Mesodermal cell (in vitro differentiated cells): ENCODE data around the gene SPACA5.
"Not testable (repeated sequence)": the region's sequence is repeated elsewhere in the genome, so short reads cannot be mapped to it uniquely, and the experiment has no call there.

Source experiments
- H3K27ac ChIP-seq: 2 replicates; pipeline ENCODE4 v1.7.0; 2013; ENCODE audit warnings: mild to moderate bottlenecking, low read depth, low read length, moderate library complexity; ENCODE audit not compliant: severe bottlenecking
- H3K36me3 ChIP-seq: 2 replicates; pipeline ENCODE4 v1.7.1; 2013; ENCODE audit warnings: mild to moderate bottlenecking, low read length, moderate library complexity; ENCODE audit not compliant: control insufficient read depth, insufficient read depth
- H3K4me1 ChIP-seq: one replicate; pipeline ENCODE4 v1.7.1; 2013; ENCODE audit warnings: mild to moderate bottlenecking, low read length; ENCODE audit not compliant: insufficient read depth, control insufficient read depth, poor library complexity, severe bottlenecking
- H3K4me3 ChIP-seq: 2 replicates; pipeline ENCODE4 v1.7.0; 2013; ENCODE audit warnings: low read length, control low read depth, mild to moderate bottlenecking; ENCODE audit not compliant: insufficient read depth, poor library complexity, severe bottlenecking; ENCODE audit errors: extremely low read depth
- H3K9me3 ChIP-seq: 2 replicates; pipeline ENCODE4 v1.7.1; 2013; ENCODE audit warnings: mild to moderate bottlenecking, low read length, moderate library complexity; ENCODE audit not compliant: control insufficient read depth
- WGBS, 2 experiments: methylation state at CpG; one replicate each; pipeline ENCODE4 v1.1.5; 2013; ENCODE audit warnings: missing lambda C conversion rate in 2 of 2; ENCODE audit not compliant: insufficient coverage in 2 of 2; 5-methylcytosine and 5-hydroxymethylcytosine counted together

The SPACA5 gene

DNA sequence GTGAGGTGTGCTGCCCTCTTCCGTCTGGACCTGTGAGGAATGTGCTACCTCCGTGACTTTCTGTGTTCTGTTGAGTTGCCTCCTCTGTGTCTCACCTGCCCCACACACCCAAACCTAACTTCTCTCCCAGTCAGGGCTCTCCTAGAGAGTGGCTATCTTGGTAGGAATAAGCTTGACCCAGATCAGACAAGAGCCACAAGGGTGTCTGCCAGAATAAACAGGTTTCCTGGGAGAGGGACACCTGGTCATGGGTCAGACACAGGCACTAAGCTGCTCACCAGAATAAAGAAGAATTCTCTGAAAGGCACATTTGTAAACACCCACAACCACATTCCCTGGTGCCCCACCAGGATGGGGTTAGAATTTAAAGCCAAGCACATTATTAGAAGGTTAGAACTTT is 14.1 kb upstream of the SPACA5 start:
- H3K36me3 ChIP-seq = peaks cover 49% of the 10 kb centered on the region
- H3K27ac ChIP-seq = no peak overlapping the region
- peaks cover 5% of the 10 kb centered on the region for H3K9me3 ChIP-seq
- no CpG with 5 or more reads among the region's 2 CpGs for WGBS, 2 experiments
- no peak overlapping the region for H3K4me3 ChIP-seq
- H3K4me1 ChIP-seq = no peaks in the 10 kb centered on the region

DNA sequence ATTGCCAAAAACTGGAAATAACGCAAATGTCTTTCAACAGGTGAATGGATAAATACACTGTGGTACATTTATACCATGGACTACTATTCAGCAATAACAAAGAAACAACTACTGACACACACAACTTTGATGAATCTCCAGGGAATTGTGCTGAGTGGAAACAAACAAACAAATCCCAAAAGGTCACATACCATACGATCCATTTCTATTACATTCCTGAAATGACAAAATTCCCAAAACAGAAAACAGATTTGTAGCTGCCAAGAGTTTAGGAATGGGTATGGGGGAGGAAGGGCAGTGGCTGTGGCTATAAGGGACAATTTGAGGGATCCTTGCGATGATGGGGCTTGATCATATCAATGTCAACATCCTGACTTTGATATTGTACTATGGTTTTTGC is 5.5 kb upstream of the SPACA5 start:
- Histone ChIP-seq H3K9me3 (no peaks in the 10 kb centered on the region), H3K4me3 (no peak overlapping the region), H3K4me1 (no peaks in the 10 kb centered on the region), H3K36me3 (peaks cover 22% of the 10 kb centered on the region), H3K27ac (no peak overlapping the region)
- no CpG with 5 or more reads among the region's 3 CpGs for WGBS, 2 experiments

DNA sequence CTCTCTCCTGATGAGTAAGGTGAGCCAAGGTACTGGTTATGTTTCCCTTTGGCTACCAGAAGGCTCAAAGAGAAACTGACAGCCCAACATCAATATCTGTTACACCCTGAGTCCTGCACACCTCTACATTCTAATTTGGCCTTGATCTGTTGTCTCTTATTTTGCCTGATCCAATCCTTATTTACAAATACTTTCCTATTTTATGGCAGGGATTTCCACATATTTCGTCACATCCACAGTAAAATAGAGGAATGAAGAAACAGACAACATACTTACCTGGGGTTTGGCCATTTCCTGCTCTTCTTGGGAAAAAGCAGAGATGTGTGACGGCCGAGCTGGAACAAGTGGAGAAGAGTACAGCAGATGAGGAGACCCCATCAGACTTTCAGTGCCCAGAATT is 4.5 kb upstream of the SPACA5 start:
- peaks cover 18% of the 10 kb centered on the region for H3K36me3 ChIP-seq
- WGBS, 2 experiments = no CpG with 5 or more reads among the region's 3 CpGs
- H3K4me3 ChIP-seq = no peak overlapping the region
- no peak overlapping the region for H3K27ac ChIP-seq
- no peaks in the 10 kb centered on the region for H3K9me3 ChIP-seq
- no peaks in the 10 kb centered on the region for H3K4me1 ChIP-seq

DNA sequence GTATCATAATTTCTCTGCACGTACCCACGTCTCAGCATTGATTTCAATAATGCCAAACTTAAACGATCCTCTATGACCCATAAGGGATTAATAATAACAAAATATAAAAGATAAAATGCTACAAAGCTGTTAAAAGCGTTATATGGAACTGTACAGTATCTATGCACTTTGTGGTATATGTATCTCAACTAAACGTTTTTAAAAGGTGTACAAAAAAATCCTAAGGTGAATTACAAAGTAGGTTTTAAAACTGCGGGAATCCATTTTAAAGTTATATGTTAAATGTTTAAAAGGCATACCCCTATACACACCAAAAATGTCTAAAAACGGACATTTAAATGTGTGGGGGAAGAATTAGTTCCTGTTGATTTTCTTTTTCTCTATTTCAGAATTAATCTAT is 3.9 kb upstream of the SPACA5 start:
- Histone ChIP-seq H3K27ac (no peak overlapping the region), H3K36me3 (peaks cover 18% of the 10 kb centered on the region), H3K4me1 (no peaks in the 10 kb centered on the region), H3K4me3 (peak overlapping the region; percentile 58), H3K9me3 (no peaks in the 10 kb centered on the region)
- whole genome bisulfite sequencing, 2 experiments = no CpG with 5 or more reads among the region's 7 CpGs

DNA sequence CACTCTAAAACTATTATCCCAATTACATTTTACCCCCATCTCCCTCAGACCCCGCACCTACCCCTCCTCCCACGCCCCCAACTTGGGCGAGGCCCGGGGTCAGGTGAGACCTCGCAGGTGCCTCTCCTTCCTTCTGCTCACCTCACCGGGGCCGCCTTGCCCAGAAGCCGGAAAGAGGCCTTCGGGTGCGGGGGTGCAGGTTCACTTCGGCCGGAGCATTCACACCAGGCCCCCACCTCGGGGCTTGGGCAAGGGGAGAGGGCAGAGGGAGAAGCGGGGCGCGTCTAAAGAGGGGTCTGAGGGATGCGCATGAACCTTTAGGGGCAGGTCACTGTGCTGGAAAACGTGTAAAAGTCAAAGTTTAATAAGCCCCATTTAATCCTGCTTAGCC is 3.4 kb upstream of the SPACA5 start:
- Histone ChIP-seq H3K27ac (peak overlapping the region; percentile 24), H3K9me3 (no peaks in the 10 kb centered on the region), H3K4me1 (no peaks in the 10 kb centered on the region), H3K36me3 (peaks cover 18% of the 10 kb centered on the region), H3K4me3 (peak overlapping the region; percentile 58)
- 0 to 20% methylated on average over 1 to 2 of the region's 18 CpGs for WGBS, 2 experiments

DNA sequence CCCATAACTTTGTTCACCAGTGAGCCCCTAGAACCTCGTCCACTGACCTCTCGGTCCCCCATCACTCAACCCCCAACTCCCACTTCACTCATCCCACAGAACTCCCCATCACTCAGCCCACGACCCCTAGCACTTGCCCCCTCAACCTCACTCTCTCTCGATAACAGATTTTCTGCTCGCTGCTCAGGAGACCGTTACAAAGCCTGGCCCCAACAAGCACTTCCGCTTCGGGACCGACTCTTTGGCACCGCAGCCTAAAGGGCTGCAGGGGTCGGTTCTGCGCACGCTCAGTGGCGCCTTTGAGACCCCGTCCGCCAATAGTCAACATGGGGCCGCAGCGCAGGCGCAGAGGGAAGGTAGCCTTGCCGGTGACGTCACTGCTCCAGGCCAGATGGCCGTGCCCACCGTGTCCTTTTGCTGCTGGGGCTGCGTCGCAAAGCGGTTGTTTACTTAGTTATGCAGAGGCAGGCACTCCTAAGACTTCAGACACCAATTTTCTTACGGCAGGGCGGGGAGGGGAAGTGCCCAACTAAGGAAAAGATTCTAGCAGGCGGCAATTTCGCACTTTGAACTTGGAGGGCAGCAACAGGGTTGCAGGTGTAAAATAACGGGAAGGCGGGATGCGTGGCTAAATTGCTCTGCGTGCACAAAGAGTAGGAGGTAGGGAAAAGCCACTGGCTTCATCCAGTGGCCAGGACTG is 2.9 kb upstream of the SPACA5 start, which contains the start of gene ZNF182:
TSS of gene ZNF182 (minus strand) at position 232 of the 700 bp plus-strand sequence. CDS start 1,380 bp downstream, outside the sequence.
- Histone ChIP-seq H3K36me3 (peaks cover 18% of the 10 kb centered on the region), H3K27ac (peak within 1 kb of the TSS; percentile 24), H3K9me3 (no peaks in the 10 kb centered on the region), H3K4me3 (peak within 1 kb of the TSS; percentile 58), H3K4me1 (no peaks in the 10 kb centered on the region)
- WGBS, 2 experiments = 0% methylated on average over 5 to 21 of the region's 34 CpGs

DNA sequence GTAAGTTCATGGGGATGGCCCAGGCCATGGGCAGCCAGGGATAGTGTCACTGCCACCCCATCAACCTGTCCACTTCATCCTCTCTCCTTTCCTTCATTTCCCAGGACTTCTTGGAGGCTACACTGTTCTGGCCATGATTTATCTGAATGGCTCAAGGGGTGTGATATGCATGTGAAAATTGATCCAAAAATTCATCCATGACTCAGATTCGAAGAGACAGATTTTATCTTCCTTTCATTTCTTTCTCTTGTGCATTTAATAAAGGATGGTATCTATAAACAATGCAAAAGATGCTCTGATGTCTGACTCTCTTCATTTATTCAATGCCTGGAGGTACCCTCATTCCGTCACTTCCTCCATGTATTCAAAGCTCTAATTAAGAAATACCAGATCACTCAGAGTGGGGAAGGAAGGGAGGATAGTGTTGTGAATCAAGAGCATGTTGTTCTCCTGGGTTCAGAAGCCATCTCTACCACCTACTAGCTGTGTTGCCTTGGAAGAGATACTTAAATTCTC is 2.7 kb downstream of the SPACA5 start:
- WGBS, 2 experiments = no CpG with 5 or more reads among the region's 2 CpGs
- H3K4me3 ChIP-seq, H3K4me1 ChIP-seq, H3K9me3 ChIP-seq, H3K36me3 ChIP-seq, H3K27ac ChIP-seq: not testable (repeated sequence)

DNA sequence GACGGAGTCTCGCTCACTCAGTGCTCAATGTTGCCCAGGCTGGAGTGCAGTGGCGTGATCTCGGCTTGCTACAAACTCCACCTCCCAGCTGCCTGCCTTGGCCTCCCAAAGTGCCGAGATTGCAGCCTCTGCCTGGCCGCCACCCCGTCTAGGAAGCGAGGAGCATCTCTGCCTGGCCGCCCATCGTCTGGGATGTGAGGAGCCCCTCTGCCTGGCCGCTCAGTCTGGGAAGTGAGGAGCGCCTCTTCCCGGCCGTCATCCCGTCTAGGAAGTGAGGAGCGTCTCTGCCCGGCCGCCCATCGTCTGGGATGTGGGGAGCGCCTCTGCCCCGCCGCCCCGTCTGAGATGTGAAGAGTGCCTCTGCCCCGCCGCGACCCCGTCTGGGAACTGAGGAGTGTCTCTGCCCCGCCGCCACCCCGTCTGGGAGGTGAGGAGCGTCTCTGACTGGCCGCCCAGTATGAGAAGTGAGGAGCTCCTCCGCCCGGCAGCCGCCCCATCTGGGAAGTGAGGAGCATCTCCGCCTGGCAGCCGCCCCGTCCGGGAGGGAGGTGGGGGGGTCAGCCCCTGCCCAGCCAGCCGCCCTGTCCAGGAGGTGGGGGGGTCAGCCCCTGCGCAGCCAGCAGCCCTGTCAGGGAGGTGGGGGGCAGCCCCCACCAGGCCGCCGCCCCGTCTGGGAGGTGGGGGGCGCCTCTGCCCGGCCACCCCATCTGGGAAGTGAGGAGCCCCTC is 10.0 kb downstream of the SPACA5 start:
- WGBS, 2 experiments = 95% methylated on average over 5 of the region's 46 CpGs; no CpG with 5 or more reads in 1 of the 2 experiments
- H3K36me3 ChIP-seq, H3K4me1 ChIP-seq, H3K27ac ChIP-seq, H3K9me3 ChIP-seq, H3K4me3 ChIP-seq: not testable (repeated sequence)

DNA sequence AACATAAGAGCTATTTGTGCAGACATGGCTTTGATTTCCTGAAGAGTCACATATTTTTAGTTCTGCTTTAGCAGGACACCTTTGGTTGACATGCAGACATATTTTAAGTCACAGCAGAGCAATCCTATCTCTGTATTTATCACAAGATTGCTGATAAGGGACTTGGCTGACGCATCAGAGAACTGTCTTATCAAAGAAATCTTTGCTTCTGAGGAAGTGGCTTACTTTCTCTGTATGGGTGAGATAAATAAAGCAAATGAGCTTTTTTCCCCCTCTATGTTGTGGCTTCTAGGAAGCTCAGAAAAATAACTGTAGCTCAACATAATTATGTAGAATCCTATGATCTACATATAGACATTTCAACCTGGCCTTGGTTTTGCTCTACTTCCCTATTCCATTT is 13.1 kb downstream of the SPACA5 start:
- H3K36me3 ChIP-seq, H3K9me3 ChIP-seq, H3K4me3 ChIP-seq, H3K4me1 ChIP-seq, H3K27ac ChIP-seq: not testable (repeated sequence)
- no CpG with 5 or more reads among the region's 1 CpG for WGBS, 2 experiments

DNA sequence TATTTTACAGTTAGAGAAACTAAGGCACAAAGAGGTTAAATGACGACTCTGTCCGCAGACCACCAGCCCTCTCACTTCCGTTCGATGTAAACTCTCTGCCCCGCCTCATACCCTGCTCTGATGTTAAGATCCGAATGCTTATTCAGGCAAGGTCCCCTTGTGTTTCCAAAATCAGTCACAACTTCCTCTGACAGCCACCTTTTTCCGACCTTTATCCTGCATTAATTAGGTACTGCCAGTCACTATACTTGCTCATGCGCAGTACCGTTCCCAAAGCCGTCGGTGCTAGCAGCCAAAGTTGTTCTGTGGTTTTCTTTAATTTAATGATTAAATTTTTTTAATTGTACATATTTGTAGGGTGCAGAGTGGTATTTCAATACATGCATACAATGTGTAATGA is 13.7 kb downstream of the SPACA5 start:
- not testable (repeated sequence) for H3K4me3 ChIP-seq, H3K27ac ChIP-seq, H3K4me1 ChIP-seq, H3K36me3 ChIP-seq, H3K9me3 ChIP-seq
- WGBS, 2 experiments = 90% methylated on average over 2 of the region's 11 CpGs; no CpG with 5 or more reads in 1 of the 2 experiments
